HepG2 (cell line): ENCODE results near the gene SPRYD4. TPM values are rescaled to one million over a fixed set of nuclear protein-coding genes. Genes with fewer than 3 reads are reported as not detected.

Experiments used
- CENPX ChIP-seq: sonication (generic); formaldehyde crosslinking; IDR thresholded peaks from 2 replicates; pipeline ENCODE4 v1.9.0; 2021; ENCODE audit warnings: mild to moderate bottlenecking, missing genetic modification reagents, moderate library complexity
- KDM1A ChIP-seq: IDR thresholded peaks from 2 replicates; pipeline ENCODE4 v1.6.1; 2016; ENCODE audit warnings: missing compliant biosample characterization
- MAFK ChIP-seq, 2 experiments: IDR thresholded peaks in 1 of 2; conservative IDR thresholded peaks in 1 of 2; 2 replicates each; pipeline ENCODE4 v1.6.1; 2011; ENCODE audit warnings: improper control_type of control experiment in 2 of 2, low read length in 2 of 2
- MTF1 ChIP-seq: sonication (generic); formaldehyde crosslinking; IDR thresholded peaks from 2 replicates; pipeline ENCODE4 v1.5.0; 2020; ENCODE audit warnings: missing genetic modification reagents
- NAIF1 ChIP-seq: sonication (generic); formaldehyde crosslinking; IDR thresholded peaks from 2 replicates; pipeline ENCODE4 v1.5.0; 2020; ENCODE audit warnings: mild to moderate bottlenecking, missing genetic modification reagents, borderline replicate concordance
- NCOA2 ChIP-seq: sonication (generic); formaldehyde crosslinking; IDR thresholded peaks from 2 replicates; pipeline ENCODE4 v1.8.0; 2022; ENCODE audit warnings: inconsistent platforms
- RFXAP ChIP-seq: sonication (generic); formaldehyde crosslinking; IDR thresholded peaks from 2 replicates; pipeline ENCODE4 v1.4.0; 2020; ENCODE audit warnings: missing genetic modification reagents, borderline replicate concordance
- SIX4 ChIP-seq: sonication (generic); formaldehyde crosslinking; IDR thresholded peaks from 2 replicates; pipeline ENCODE4 v1.4.0; 2020; ENCODE audit warnings: missing genetic modification reagents
- SOX5 ChIP-seq: IDR thresholded peaks from 2 replicates; pipeline ENCODE4 v1.6.1; 2016; ENCODE audit warnings: borderline replicate concordance
- TGIF2 ChIP-seq: IDR thresholded peaks from 2 replicates; pipeline ENCODE4 v1.6.1; 2016; ENCODE audit warnings: control low read depth, missing compliant biosample characterization
- ZBTB7A ChIP-seq: sonication (generic); formaldehyde crosslinking; IDR thresholded peaks from 2 replicates; pipeline ENCODE4 v1.8.0; 2022; ENCODE audit warnings: mild to moderate bottlenecking, missing genetic modification reagents
- ZNF343 ChIP-seq: sonication (generic); formaldehyde crosslinking; IDR thresholded peaks from 2 replicates; pipeline ENCODE4 v1.4.0; 2020; ENCODE audit warnings: mild to moderate bottlenecking, missing genetic modification reagents
- ZNF660 ChIP-seq: sonication (generic); formaldehyde crosslinking; IDR thresholded peaks from 2 replicates; pipeline ENCODE4 v1.5.1; 2020; ENCODE audit warnings: mild to moderate bottlenecking, low read depth, missing genetic modification reagents, borderline replicate concordance
- ZNF709 ChIP-seq: sonication (generic); formaldehyde crosslinking; IDR thresholded peaks from 2 replicates; pipeline ENCODE4 v1.5.0; 2020; ENCODE audit warnings: mild to moderate bottlenecking, missing genetic modification reagents
- ZNF776 ChIP-seq: sonication (generic); formaldehyde crosslinking; IDR thresholded peaks from 2 replicates; pipeline ENCODE4 v1.4.0; 2020; ENCODE audit warnings: mild to moderate bottlenecking, missing genetic modification reagents
- polyA plus RNA-seq, 8 experiments: library from polyadenylated mRNA; depleted of rRNA in 3 of 8; stranded (reverse) in 7 of 8; unstranded in 1 of 8; fragments of >200 nt; fragmentation: Illumina TruSeq in 4 of 8; extraction: Trizol in 4 of 8; gene quantifications; 2 replicates each; pipeline versions ENCODE4 v1.2.1 to v1.2.3, GENCODE V29; 2011 to 2016; ENCODE audit warnings: low read depth in 4 of 8, missing spikeins in 1 of 8, mixed read lengths in 1 of 8; ENCODE audit not compliant: insufficient read depth in 1 of 8
- total RNA-seq, 5 experiments: library from RNA; depleted of rRNA; stranded (reverse); fragments of >200 nt; fragmentation: Illumina TruSeq; extraction: Trizol; gene quantifications; 2 replicates each; pipeline ENCODE4 v1.2.3, GENCODE V29; 2016; ENCODE audit warnings: low read depth in 1 of 5
- TF ChIP-seq, protein P1 (sequence below): sonication (generic); formaldehyde crosslinking; IDR thresholded peaks from 2 replicates; pipeline ENCODE4 v1.4.0; 2020; ENCODE audit warnings: mild to moderate bottlenecking, low read depth, missing genetic modification reagents
- TF ChIP-seq, protein P2 (sequence below): sonication (generic); formaldehyde crosslinking; IDR thresholded peaks from 2 replicates; pipeline ENCODE4 v1.4.0; 2020; ENCODE audit warnings: missing genetic modification reagents, borderline replicate concordance
- TF ChIP-seq, protein P3 (sequence below): sonication (generic); formaldehyde crosslinking; IDR thresholded peaks from 2 replicates; pipeline ENCODE4 v1.4.0; 2020; ENCODE audit warnings: missing genetic modification reagents, mild to moderate bottlenecking, borderline replicate concordance
- TF ChIP-seq, protein P4 (sequence below): sonication (generic); formaldehyde crosslinking; IDR thresholded peaks from 2 replicates; pipeline ENCODE4 v1.5.0; 2020; ENCODE audit warnings: mild to moderate bottlenecking, missing genetic modification reagents
- TF ChIP-seq, protein P5 (sequence below): IDR thresholded peaks from 2 replicates; pipeline ENCODE4 v1.6.1; 2016; ENCODE audit warnings: mild to moderate bottlenecking

SPRYD4 gene
- total and polyA plus RNA-seq, 2 of the 13 experiments (the other 11 are each of a cell fraction or from before 2014, with no cell fraction given), result 3.9 to 4.5 TPM

DNA sequence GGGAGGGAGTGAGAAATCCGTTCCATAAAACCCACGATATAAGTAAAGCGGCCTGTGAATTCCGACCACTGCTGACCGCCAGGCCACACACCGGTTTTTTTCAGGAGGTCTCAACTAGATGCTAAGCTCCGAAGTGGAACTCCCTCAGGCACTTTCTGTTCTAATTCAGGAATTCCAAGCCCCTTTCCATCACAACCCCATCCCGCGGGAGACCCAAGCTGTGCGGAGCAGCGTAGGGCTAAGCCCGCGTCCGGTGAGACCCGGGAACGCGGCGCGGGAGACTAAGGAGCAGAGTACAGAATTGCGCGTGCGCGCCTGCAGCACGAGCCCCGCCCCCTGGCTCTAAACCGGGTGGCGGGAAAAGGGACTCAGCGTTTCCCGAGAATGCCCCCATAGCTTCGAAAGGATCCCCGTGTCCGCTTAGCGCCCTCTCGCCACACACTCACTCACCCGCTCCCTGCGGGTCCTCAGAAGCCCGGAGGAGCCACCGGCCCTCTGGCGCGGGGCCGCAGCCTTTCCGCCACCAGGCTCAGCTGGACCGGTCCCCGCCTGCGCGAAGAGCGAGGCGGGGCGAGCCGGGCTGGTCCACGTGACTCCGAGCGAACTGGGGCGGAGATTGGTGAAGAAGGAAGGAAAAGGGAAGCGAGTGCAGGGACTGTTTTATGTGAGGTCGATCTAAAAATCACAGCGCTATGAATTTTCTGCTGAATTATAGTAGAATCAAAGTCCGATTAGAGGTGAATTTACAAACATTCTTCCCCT, 19.3 kb upstream of the SPRYD4 start, which contains the start of gene TIMELESS (continued):
- TF ChIP-seq KDM1A (no peak), ZNF776 (CRISPR knock-in tag) (peak; percentile 85; the same call in 1 of the 2 replicates), RFXAP (CRISPR knock-in tag) (peak; percentile 80), ZNF660 (CRISPR knock-in tag) (no peak), NAIF1 (CRISPR knock-in tag) (no peak), MAFK (conservative IDR thresholded peaks at IDR 0.05 in 1 of 2, IDR thresholded peaks at IDR 0.05 in 1 of 2; ENCODE audit: low read length in 2 of 2) (no peak), SIX4 (0 out of 2 replicates have a peak, but pooled peaks have one; percentile 10), SOX5 (CRISPR knock-in tag) (no peak), ZNF343 (CRISPR knock-in tag) (peak; percentile 81), CENPX (CRISPR knock-in tag) (no peak), ZBTB7A (no peak), ZNF709 (CRISPR knock-in tag) (peak; percentile 88; the same call in 1 of the 2 replicates), MTF1 (peak; percentile 52; the same call in 1 of the 2 replicates), NCOA2 (CRISPR knock-in tag) (0 out of 2 replicates have a peak, but pooled peaks have one; percentile 42), TGIF2 (CRISPR knock-in tag) (no peak)
- TF ChIP-seq, protein P1, sequence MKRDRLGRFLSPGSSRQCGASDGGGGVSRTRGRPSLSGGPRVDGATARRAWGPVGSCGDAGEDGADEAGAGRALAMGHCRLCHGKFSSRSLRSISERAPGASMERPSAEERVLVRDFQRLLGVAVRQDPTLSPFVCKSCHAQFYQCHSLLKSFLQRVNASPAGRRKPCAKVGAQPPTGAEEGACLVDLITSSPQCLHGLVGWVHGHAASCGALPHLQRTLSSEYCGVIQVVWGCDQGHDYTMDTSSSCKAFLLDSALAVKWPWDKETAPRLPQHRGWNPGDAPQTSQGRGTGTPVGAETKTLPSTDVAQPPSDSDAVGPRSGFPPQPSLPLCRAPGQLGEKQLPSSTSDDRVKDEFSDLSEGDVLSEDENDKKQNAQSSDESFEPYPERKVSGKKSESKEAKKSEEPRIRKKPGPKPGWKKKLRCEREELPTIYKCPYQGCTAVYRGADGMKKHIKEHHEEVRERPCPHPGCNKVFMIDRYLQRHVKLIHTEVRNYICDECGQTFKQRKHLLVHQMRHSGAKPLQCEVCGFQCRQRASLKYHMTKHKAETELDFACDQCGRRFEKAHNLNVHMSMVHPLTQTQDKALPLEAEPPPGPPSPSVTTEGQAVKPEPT (CRISPR knock-in tag), result no peak
- TF ChIP-seq, protein P2, sequence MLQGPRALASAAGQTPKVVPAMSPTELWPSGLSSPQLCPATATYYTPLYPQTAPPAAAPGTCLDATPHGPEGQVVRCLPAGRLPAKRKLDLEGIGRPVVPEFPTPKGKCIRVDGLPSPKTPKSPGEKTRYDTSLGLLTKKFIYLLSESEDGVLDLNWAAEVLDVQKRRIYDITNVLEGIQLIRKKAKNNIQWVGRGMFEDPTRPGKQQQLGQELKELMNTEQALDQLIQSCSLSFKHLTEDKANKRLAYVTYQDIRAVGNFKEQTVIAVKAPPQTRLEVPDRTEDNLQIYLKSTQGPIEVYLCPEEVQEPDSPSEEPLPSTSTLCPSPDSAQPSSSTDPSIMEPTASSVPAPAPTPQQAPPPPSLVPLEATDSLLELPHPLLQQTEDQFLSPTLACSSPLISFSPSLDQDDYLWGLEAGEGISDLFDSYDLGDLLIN (CRISPR knock-in tag), result peak; percentile 95; the same call in 1 of the 2 replicates
- TF ChIP-seq, protein P3, sequence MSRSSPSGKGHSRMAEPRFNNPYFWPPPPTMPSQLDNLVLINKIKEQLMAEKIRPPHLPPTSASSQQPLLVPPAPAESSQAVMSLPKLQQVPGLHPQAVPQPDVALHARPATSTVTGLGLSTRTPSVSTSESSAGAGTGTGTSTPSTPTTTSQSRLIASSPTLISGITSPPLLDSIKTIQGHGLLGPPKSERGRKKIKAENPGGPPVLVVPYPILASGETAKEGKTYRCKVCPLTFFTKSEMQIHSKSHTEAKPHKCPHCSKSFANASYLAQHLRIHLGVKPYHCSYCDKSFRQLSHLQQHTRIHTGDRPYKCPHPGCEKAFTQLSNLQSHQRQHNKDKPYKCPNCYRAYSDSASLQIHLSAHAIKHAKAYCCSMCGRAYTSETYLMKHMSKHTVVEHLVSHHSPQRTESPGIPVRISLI (CRISPR knock-in tag), result no peak
- TF ChIP-seq, protein P4, sequence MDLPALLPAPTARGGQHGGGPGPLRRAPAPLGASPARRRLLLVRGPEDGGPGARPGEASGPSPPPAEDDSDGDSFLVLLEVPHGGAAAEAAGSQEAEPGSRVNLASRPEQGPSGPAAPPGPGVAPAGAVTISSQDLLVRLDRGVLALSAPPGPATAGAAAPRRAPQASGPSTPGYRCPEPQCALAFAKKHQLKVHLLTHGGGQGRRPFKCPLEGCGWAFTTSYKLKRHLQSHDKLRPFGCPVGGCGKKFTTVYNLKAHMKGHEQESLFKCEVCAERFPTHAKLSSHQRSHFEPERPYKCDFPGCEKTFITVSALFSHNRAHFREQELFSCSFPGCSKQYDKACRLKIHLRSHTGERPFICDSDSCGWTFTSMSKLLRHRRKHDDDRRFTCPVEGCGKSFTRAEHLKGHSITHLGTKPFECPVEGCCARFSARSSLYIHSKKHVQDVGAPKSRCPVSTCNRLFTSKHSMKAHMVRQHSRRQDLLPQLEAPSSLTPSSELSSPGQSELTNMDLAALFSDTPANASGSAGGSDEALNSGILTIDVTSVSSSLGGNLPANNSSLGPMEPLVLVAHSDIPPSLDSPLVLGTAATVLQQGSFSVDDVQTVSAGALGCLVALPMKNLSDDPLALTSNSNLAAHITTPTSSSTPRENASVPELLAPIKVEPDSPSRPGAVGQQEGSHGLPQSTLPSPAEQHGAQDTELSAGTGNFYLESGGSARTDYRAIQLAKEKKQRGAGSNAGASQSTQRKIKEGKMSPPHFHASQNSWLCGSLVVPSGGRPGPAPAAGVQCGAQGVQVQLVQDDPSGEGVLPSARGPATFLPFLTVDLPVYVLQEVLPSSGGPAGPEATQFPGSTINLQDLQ (CRISPR knock-in tag), result no peak; the same call in 1 of the 2 replicates
- TF ChIP-seq, protein P5, sequence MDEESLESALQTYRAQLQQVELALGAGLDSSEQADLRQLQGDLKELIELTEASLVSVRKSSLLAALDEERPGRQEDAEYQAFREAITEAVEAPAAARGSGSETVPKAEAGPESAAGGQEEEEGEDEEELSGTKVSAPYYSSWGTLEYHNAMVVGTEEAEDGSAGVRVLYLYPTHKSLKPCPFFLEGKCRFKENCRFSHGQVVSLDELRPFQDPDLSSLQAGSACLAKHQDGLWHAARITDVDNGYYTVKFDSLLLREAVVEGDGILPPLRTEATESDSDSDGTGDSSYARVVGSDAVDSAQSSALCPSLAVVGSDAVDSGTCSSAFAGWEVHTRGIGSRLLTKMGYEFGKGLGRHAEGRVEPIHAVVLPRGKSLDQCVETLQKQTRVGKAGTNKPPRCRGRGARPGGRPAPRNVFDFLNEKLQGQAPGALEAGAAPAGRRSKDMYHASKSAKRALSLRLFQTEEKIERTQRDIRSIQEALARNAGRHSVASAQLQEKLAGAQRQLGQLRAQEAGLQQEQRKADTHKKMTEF, result peak; percentile 94
